H9 (cell line): ENCODE data around the gene CBX3. TPM values are rescaled to one million over a fixed set of nuclear protein-coding genes. Genes with fewer than 3 reads are reported as not detected.

Experiments
- DNase-seq: peaks from one replicate; pipeline ENCODE4 v3.0.0-alpha.2; 2017
- H2AFZ ChIP-seq: one replicate; pipeline ENCODE4 v1.6.1; 2013; ENCODE audit warnings: mild to moderate bottlenecking, low read length, control low read depth, moderate library complexity
- H2AK5ac ChIP-seq: 2 replicates; pipeline ENCODE4 v1.6.1; 2013; ENCODE audit warnings: low read length, control low read depth, mixed read lengths; ENCODE audit not compliant: insufficient read length
- H2BK120ac ChIP-seq: one replicate; pipeline ENCODE4 v1.6.1; 2013; ENCODE audit warnings: low read depth, mild to moderate bottlenecking, low read length, control low read depth, inconsistent platforms; ENCODE audit not compliant: poor library complexity, severe bottlenecking
- H2BK12ac ChIP-seq: 2 replicates; pipeline ENCODE4 v1.6.1; 2013; ENCODE audit warnings: low read length, control low read depth, mixed read lengths, low read depth; ENCODE audit not compliant: insufficient read length
- H2BK15ac ChIP-seq: 2 replicates; pipeline ENCODE4 v1.6.1; 2013; ENCODE audit warnings: low read depth, low read length, control low read depth
- H2BK20ac ChIP-seq: one replicate; pipeline ENCODE4 v1.6.1; 2013; ENCODE audit warnings: low read depth, mild to moderate bottlenecking, low read length, control low read depth, inconsistent platforms; ENCODE audit not compliant: poor library complexity, severe bottlenecking
- H2BK5ac ChIP-seq: 2 replicates; pipeline ENCODE4 v1.6.1; 2013; ENCODE audit warnings: low read length, control low read depth, mixed read lengths; ENCODE audit not compliant: insufficient read length
- H3K14ac ChIP-seq: 2 replicates; pipeline ENCODE4 v1.6.1; 2013; ENCODE audit warnings: low read length, control low read depth; ENCODE audit not compliant: insufficient read depth
- H3K18ac ChIP-seq: 2 replicates; pipeline ENCODE4 v1.6.1; 2013; ENCODE audit warnings: low read depth, mild to moderate bottlenecking, mixed read lengths, low read length, control low read depth; ENCODE audit not compliant: insufficient read length
- H3K23ac ChIP-seq: 2 replicates; pipeline ENCODE4 v1.6.1; 2013; ENCODE audit warnings: low read length, control low read depth, mixed read lengths, low read depth; ENCODE audit not compliant: insufficient read length
- H3K23me2 ChIP-seq: 2 replicates; pipeline ENCODE4 v1.6.1; 2013; ENCODE audit warnings: low read depth, mild to moderate bottlenecking, mixed read lengths, low read length, control low read depth; ENCODE audit not compliant: insufficient read length, poor library complexity, severe bottlenecking
- H3K27ac ChIP-seq: 2 replicates; pipeline ENCODE4 v1.5.1; 2013; ENCODE audit warnings: low read length, control low read depth, mixed read lengths, low read depth; ENCODE audit not compliant: insufficient read length
- H3K27me3 ChIP-seq: 2 replicates; pipeline ENCODE4 v1.6.1; 2013; ENCODE audit warnings: low read length, control low read depth, inconsistent platforms; ENCODE audit not compliant: insufficient read depth
- H3K4ac ChIP-seq: 2 replicates; pipeline ENCODE4 v1.6.1; 2013; ENCODE audit warnings: low read depth, mild to moderate bottlenecking, control low read depth, inconsistent platforms, low read length, moderate library complexity
- H3K4me1 ChIP-seq: 2 replicates; pipeline ENCODE4 v1.6.1; 2013; ENCODE audit warnings: low read length, control low read depth, inconsistent platforms; ENCODE audit not compliant: insufficient read depth
- H3K4me2 ChIP-seq: 2 replicates; pipeline ENCODE4 v1.6.1; 2013; ENCODE audit warnings: low read length, control low read depth, mixed read lengths; ENCODE audit not compliant: insufficient read length, insufficient read depth
- H3K56ac ChIP-seq: 2 replicates; pipeline ENCODE4 v1.6.1; 2013; ENCODE audit warnings: low read depth, mild to moderate bottlenecking, mixed read lengths, low read length, control low read depth; ENCODE audit not compliant: insufficient read length
- H3K79me1 ChIP-seq: 2 replicates; pipeline ENCODE4 v1.6.1; 2013; ENCODE audit warnings: low read depth, mild to moderate bottlenecking, moderate library complexity, low read length, control low read depth, inconsistent platforms; ENCODE audit not compliant: insufficient read depth, poor library complexity, severe bottlenecking
- H3K79me2 ChIP-seq: 2 replicates; pipeline ENCODE4 v1.6.1; 2013; ENCODE audit warnings: low read length, control low read depth, inconsistent platforms; ENCODE audit not compliant: insufficient read depth
- H3K9ac ChIP-seq: 2 replicates; pipeline ENCODE4 v1.6.1; 2013; ENCODE audit warnings: low read length, control low read depth, mixed read lengths; ENCODE audit not compliant: insufficient read length; ENCODE audit errors: extremely low read depth
- H3K9me3 ChIP-seq: one replicate; pipeline ENCODE4 v1.6.1; 2013; ENCODE audit warnings: low read depth, low read length, inconsistent platforms; ENCODE audit not compliant: control insufficient read depth
- H3T11ph ChIP-seq: one replicate; pipeline ENCODE4 v1.6.1; 2013; ENCODE audit warnings: mild to moderate bottlenecking, low read length, control low read depth, inconsistent platforms
- H4K20me1 ChIP-seq: one replicate; pipeline ENCODE4 v1.6.1; 2013; ENCODE audit not compliant: control insufficient read depth, insufficient read length, insufficient read depth
- H4K5ac ChIP-seq: 2 replicates; pipeline ENCODE4 v1.6.1; 2013; ENCODE audit warnings: low read depth, mild to moderate bottlenecking, mixed read lengths, low read length, control low read depth; ENCODE audit not compliant: insufficient read length
- H4K8ac ChIP-seq: replicated peaks from 2 replicates; pipeline ENCODE4 v1.6.1; 2013; ENCODE audit warnings: low read length, control low read depth, mixed read lengths, low read depth; ENCODE audit not compliant: insufficient read length
- H4K91ac ChIP-seq: 2 replicates; pipeline ENCODE4 v1.6.1; 2013; ENCODE audit warnings: low read depth, mild to moderate bottlenecking, moderate library complexity, mixed read lengths, low read length, control low read depth; ENCODE audit not compliant: insufficient read length
- H3K27ac Mint-ChIP-seq, 3 experiments: 2 replicates in 2 of 3; 3 replicates in 1 of 3; pipeline ENCODE4 v1.8.0; 2020 to 2021; ENCODE audit warnings: mixed read lengths in 3 of 3, mild to moderate bottlenecking in 1 of 3, moderate library complexity in 1 of 3
- H3K27me3 Mint-ChIP-seq: 2 replicates; pipeline ENCODE4 v1.8.0; 2021; ENCODE audit warnings: low read depth, mild to moderate bottlenecking, moderate library complexity, mixed read lengths
- H3K36me3 Mint-ChIP-seq, 3 experiments: 2 replicates in 2 of 3; 3 replicates in 1 of 3; pipeline ENCODE4 v1.8.0; 2020 to 2021; ENCODE audit warnings: low read depth in 3 of 3, mixed read lengths in 3 of 3; ENCODE audit not compliant: insufficient read depth in 1 of 3
- H3K4me1 Mint-ChIP-seq, 2 experiments: 2 replicates each; pipeline ENCODE4 v1.8.0; 2020; ENCODE audit warnings: mixed read lengths in 2 of 2
- H3K4me3 Mint-ChIP-seq, 2 experiments: 2 replicates in 1 of 2; 3 replicates in 1 of 2; pipeline ENCODE4 v1.8.0; 2020 to 2021; ENCODE audit warnings: mild to moderate bottlenecking in 2 of 2, mixed read lengths in 2 of 2, moderate library complexity in 1 of 2
- H3K9me3 Mint-ChIP-seq, 2 experiments: 2 replicates in 1 of 2; 3 replicates in 1 of 2; pipeline ENCODE4 v1.8.0; 2020; ENCODE audit warnings: mild to moderate bottlenecking in 2 of 2, mixed read lengths in 2 of 2, moderate library complexity in 1 of 2
- WGBS: extraction: QIAGEN DNeasy Blood & Tissue Kit; methylation state at CpG from one replicate; pipeline ENCODE4 v1.1.7; 2013; ENCODE audit warnings: missing lambda C conversion rate, low lambda C conversion rate, mixed read lengths; ENCODE audit not compliant: insufficient read length; ENCODE audit errors: extremely low coverage; 5-methylcytosine and 5-hydroxymethylcytosine counted together
- total RNA-seq: library from RNA; stranded (reverse); gene quantifications from 2 replicates; pipeline ENCODE4 v1.2.1, GENCODE V29; 2021
- TF ChIP-seq, protein P1 (sequence below): fragments of 200-600 bp; sonication (generic); conservative IDR thresholded peaks from 3 replicates; pipeline ENCODE4 v1.8.0; 2021; ENCODE audit warnings: antibody characterized with exemption, mild to moderate bottlenecking

The CBX3 gene
- total RNA-seq, 1 experiment from 2014 or later, result 288 TPM

DNA sequence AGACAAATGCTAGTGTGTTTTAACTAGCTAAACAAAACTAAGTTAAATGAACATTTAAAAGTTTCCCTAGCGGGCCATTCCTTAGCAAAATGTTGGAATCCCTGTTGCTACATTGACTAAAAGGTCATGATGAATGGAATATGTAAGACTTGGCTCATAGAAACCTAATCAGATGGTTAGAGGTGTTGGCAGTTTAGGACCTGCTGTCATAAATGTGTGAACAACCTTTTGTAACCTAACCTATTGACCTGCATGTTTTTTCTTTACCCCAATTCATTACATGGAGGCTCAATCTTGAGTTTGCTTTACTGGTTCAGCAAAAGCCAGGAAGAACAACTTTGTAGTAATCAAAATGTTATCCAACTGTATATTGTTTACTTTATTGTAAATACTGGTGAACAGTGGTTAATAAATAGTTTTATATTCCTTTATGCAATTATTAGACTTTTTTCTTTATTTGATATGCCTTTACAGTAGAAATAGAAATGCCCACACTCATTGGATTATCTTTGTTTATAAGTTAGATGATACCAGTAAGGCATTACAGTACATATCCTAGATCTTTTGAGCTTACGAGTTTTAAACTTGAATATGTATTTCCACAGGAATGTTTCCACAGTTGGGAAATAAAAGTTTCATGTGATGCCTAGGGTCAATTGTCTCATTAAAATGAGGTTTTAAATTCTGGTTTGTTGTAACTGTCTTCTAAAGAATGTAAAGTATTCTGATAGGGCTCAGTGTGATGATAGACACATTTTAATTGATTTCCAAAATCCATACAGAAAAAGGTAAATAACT is 11.6 kb downstream of the CBX3 start:
- 0 out of 7 replicates have a peak overlapping the region, but pooled peaks of 1 of the 3 experiments have one; percentile 36 for H3K27ac Mint-ChIP-seq
- Histone ChIP-seq H4K5ac (no peak overlapping the region), H3K27me3 (no peaks in the 10 kb centered on the region), H3K27ac (no peak overlapping the region), H3K79me1 (peaks cover 2% of the 10 kb centered on the region), H3K9me3 (no peaks in the 10 kb centered on the region), H2BK15ac (no peak overlapping the region), H3T11ph (no peak overlapping the region), H3K14ac (no peak overlapping the region), H2BK12ac (no peak overlapping the region), H2AK5ac (no peak overlapping the region), H3K56ac (no peak overlapping the region), H3K18ac (no peak overlapping the region), H2BK20ac (no peak overlapping the region), H4K91ac (no peak overlapping the region), H3K79me2 (no peaks in the 10 kb centered on the region), H3K23me2 (no peaks in the 10 kb centered on the region), H2BK120ac (no peak overlapping the region), H4K8ac (no peak overlapping the region), H3K4me1 (no peaks in the 10 kb centered on the region), H3K4me2 (no peak overlapping the region), H3K23ac (no peak overlapping the region), H2BK5ac (no peak overlapping the region), H2AFZ (no peak overlapping the region), H4K20me1 (no peaks in the 10 kb centered on the region), H3K9ac (no peak overlapping the region), H3K4ac (no peak overlapping the region)
- H3K9me3 Mint-ChIP-seq, result no peaks in the 10 kb centered on the region
- peaks cover 25 to 51% (median 43%) of the 10 kb centered on the region in 3 experiments for H3K36me3 Mint-ChIP-seq
- no peak overlapping the region for H3K4me3 Mint-ChIP-seq
- H3K4me1 Mint-ChIP-seq, result peaks cover 4% of the 10 kb centered on the region in 2 experiments; a peak in 1 of 4 replicates
- WGBS, result no CpG with 5 or more reads among the region's 2 CpGs
- no peaks in the 10 kb centered on the region for H3K27me3 Mint-ChIP-seq
- TF ChIP-seq, protein P1, sequence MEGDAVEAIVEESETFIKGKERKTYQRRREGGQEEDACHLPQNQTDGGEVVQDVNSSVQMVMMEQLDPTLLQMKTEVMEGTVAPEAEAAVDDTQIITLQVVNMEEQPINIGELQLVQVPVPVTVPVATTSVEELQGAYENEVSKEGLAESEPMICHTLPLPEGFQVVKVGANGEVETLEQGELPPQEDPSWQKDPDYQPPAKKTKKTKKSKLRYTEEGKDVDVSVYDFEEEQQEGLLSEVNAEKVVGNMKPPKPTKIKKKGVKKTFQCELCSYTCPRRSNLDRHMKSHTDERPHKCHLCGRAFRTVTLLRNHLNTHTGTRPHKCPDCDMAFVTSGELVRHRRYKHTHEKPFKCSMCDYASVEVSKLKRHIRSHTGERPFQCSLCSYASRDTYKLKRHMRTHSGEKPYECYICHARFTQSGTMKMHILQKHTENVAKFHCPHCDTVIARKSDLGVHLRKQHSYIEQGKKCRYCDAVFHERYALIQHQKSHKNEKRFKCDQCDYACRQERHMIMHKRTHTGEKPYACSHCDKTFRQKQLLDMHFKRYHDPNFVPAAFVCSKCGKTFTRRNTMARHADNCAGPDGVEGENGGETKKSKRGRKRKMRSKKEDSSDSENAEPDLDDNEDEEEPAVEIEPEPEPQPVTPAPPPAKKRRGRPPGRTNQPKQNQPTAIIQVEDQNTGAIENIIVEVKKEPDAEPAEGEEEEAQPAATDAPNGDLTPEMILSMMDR, result no peak
- no peak for DNase-seq
